Erythroblast (primary cell): ENCODE results near the gene CHST14.

ENCODE experiments used
- GATA1 ChIP-seq: IDR thresholded peaks from 2 replicates; pipeline ENCODE4 v1.6.1; 2011; ENCODE audit warnings: low read depth, mild to moderate bottlenecking, control low read depth, low read length, moderate library complexity
- POLR2A ChIP-seq: IDR thresholded peaks from 2 replicates; pipeline ENCODE4 v1.6.1; 2011; ENCODE audit warnings: mild to moderate bottlenecking, low read length

GRCh38 chr15:40441565-40442531 is 28.9 kb upstream of the CHST14 start:
- TF ChIP-seq POLR2A, result no peak
- no peak for TF ChIP-seq GATA1
